ENCODE measurements around the gene TDRD12.
"Not testable (repeated sequence)": the region's sequence is repeated elsewhere in the genome, so short reads cannot be mapped to it uniquely, and the experiment has no call there.

TDRD12 gene

GRCh38 chr19:32864318-32865007 lies 144.9 kb downstream of the TDRD12 start:
- in situ Hi-C loops (cut with MboI; ENCODE audit: low sequenced_read_pairs): no loop called here

- in situ Hi-C loops (cut with MboI; ENCODE audit: low sequenced_read_pairs): no loop called here
Measured at GRCh38 chr19:32865326-32865725, 145.8 kb downstream of the TDRD12 start.

GRCh38 chr19:32866061-32866460 lies 146.5 kb downstream of the TDRD12 start:
- in situ Hi-C loops (cut with MboI; ENCODE audit: low sequenced_read_pairs): no loop called here

GRCh38 chr19:32866564-32867265 lies 147.1 kb downstream of the TDRD12 start:
- in situ Hi-C loops (cut with MboI; ENCODE audit: low sequenced_read_pairs): no loop called here

- in situ Hi-C loops (cut with MboI; ENCODE audit: low sequenced_read_pairs): not testable (repeated sequence)
Measured at GRCh38 chr19:32867436-32867835, 147.9 kb downstream of the TDRD12 start.

- in situ Hi-C loops (cut with MboI; ENCODE audit: low sequenced_read_pairs): no loop called here
Measured at GRCh38 chr19:32868206-32868950, 148.8 kb downstream of the TDRD12 start.

GRCh38 chr19:32869369-32869965 lies 149.9 kb downstream of the TDRD12 start, which contains the start of gene SLC7A9:
SLC7A9 (minus strand) TSS chr19:32869767; CDS start chr19:32868534, 1,233 bp downstream.
- in situ Hi-C loops (cut with MboI; ENCODE audit: low sequenced_read_pairs): no loop called here

GRCh38 chr19:32869966-32870573 lies 150.5 kb downstream of the TDRD12 start:
- in situ Hi-C loops (cut with MboI; ENCODE audit: low sequenced_read_pairs): no loop called here

- in situ Hi-C loops (cut with MboI; ENCODE audit: low sequenced_read_pairs): no loop called here
Measured at GRCh38 chr19:32870981-32871451, 151.4 kb downstream of the TDRD12 start.

- in situ Hi-C loops (cut with MboI; ENCODE audit: low sequenced_read_pairs): no loop called here
Measured at GRCh38 chr19:32872391-32872790, 152.8 kb downstream of the TDRD12 start.

- in situ Hi-C loops (cut with MboI; ENCODE audit: low sequenced_read_pairs): no loop called here
Measured at GRCh38 chr19:32873247-32873959, 153.8 kb downstream of the TDRD12 start.

GRCh38 chr19:32874605-32875004 lies 155.0 kb downstream of the TDRD12 start:
- in situ Hi-C loops (cut with MboI; ENCODE audit: low sequenced_read_pairs): no loop called here

GRCh38 chr19:32875428-32875827 lies 155.9 kb downstream of the TDRD12 start:
- in situ Hi-C loops (cut with MboI; ENCODE audit: low sequenced_read_pairs): no loop called here

- in situ Hi-C loops (cut with MboI; ENCODE audit: low sequenced_read_pairs): no loop called here
Measured at GRCh38 chr19:32876236-32876918, 156.8 kb downstream of the TDRD12 start.

GRCh38 chr19:32876919-32877285 lies 157.3 kb downstream of the TDRD12 start:
- in situ Hi-C loops (cut with MboI; ENCODE audit: low sequenced_read_pairs): no loop called here

Measured in HL-60/S4 treated with retinoic acid at 250 ng/mL for 4 days and 3 days (cell line).